ENCODE data around the gene CRLF1.
"Not testable (repeated sequence)": the region's sequence is repeated elsewhere in the genome, so short reads cannot be mapped to it uniquely, and the experiment has no call there.

Gene CRLF1

DNA sequence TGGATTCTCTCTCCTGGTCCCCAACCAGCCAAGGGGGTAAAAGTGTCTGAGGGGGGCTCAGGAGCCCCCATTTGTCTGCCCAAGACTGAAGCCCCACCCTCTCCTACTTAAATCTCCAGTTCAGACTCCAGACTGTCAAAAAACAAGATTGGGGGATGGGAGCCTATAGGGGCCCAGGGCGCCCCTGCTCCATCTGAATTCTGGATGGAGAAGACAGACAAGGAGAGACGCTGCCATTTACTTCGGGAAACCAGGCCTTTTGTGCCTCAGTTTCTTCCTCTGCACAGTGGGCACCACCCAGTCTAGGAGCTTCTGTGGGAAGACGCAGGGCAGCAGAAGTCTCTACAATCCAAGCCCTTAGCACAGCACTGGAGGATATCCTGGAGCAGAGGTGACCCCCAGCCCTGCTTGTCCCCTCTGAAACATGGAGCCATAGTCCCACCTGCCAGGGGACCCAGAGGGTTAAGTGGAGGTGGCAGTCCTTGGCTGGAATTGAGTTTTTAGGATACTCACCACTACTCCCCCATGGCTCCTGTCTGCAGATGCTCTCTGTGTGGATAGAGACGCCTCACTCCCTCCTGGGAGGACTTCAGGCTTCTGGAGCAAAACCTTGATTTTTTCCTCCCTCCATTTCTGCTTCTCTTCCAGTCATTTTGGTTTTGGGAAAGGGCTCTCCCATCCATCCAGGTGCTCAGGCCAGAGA, 1.7 kb upstream of the CRLF1 start:
- DNase-seq: no peak

GRCh38 chr19:18607226-18608101, 865 bp upstream of the CRLF1 start:
- no peak for DNase-seq

GRCh38 chr19:18605546-18606280, 886 bp downstream of the CRLF1 start:
- DNase-seq: no peak

DNA sequence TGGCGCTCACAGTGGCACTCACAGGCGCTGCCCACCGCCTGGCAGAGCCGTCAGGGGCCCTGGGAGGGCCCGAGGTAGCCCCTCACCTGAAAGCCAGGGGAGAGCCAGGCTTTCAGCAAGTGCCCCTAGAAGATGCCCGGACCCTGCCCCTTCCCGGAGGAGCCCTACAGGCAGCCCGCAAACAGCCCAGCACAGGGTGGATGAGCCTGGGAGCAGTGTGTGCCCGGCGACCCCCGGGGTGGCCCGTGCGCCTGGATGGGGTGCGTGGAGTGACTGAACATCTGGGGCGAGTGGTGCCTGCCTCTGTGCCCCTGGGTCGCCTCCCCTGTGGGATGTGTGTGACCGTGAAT, 1.4 kb downstream of the CRLF1 start:
- DNase-seq: no peak

GRCh38 chr19:18604820-18605159, 1.8 kb downstream of the CRLF1 start:
- no peak for DNase-seq

DNA sequence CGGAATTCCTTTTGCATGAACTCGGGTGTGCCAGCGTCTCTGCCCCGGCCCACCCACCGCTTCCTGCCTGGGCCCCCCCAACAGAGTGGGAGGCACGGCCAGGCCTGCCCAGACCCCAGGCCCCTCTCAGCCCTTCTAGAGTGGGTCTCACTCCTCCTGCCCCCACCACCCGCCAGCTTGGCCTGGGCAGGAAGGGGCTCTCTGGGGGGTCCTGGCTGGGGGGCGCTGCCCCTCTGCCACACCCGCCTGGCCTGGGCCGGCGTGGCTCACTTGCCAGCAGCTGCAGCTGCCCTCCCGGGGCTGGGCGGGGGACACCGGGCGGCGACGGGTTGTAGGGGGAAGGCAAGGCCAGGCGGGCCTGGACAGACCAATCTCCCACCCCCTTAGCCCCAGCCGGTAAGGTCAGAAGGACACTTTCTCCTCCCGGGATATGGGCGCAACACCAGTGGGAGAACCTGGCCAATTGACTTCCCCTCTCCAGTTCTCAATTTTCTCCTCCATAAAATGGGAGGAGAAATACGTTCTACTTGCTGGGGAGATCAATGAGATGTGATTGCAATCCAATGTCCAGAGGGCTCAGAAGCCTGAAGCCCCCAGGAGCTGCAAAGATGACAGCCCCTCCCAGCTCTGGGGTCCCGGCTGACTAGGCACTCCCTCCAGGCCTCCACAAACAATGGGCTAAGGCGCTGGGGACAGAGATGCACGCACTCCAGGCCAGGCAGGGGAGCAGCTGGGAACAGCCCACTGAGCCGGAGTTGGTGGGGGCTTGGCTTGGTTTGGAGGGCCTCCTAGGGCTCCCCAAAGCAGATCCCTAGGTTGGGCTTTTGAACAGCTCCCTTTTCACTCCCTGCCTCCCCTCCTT, 2.4 kb downstream of the CRLF1 start:
- no peak for DNase-seq

DNA sequence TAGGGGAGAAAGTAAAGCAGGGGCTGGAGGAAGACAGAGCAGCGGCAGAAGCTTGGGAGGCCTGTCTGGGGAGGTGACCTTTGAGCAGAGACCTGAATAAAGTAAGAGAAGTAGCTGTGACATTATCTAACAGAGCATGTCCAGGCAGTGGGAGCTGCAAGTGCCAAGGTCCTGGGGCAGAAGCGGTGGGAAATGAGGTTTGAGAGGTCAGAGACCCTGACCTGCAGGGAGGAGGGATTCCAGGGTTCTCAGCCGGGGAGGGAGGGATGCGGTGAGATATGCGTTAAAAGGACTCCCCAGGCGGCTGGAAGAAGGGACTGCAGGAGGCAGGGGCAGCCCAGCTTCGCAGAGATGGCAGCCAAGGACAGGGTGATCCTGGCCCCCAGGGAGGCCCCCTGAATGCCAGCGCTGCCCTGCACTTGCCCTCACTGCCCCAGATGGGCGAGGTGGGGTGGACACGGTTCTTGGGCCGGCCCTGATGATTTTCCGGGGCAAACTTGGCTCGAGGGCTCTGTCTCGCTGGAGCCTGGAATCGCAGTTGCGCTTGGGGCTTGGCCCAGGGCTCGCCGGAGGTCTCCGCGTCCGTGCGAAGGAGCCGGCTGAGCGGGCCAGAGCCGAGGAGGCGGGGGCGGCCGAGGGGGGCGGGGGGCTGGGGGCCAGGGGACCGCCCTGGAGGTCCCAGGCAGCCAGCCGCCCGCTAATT, 3.2 kb downstream of the CRLF1 start:
- no peak for DNase-seq

GRCh38 chr19:18601875-18602274, 4.7 kb downstream of the CRLF1 start:
- no peak for DNase-seq

- DNase-seq: not testable (repeated sequence)
Observed at GRCh38 chr19:18600692-18601397, 5.8 kb downstream of the CRLF1 start.

DNA sequence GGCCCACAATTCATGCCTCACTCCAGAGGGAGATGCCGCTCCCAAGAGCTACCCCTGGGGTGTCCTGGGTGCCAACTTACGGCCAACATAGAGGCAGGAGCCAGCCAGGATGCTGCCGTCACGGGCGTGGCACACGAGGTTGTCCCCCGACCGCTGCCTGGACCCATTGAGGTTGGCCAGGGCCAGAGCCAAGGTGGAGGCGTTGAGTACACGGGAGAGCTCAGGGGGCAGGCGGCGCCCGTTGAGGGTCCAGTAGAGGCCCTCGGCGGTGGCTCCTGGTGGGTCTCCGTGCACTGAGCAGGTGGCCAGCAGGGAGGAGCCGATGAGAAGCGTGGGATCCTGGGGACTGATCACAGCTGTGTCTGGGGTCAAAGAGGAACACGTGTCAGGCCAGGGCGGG, 7.1 kb downstream of the CRLF1 start:
- DNase-seq: no peak

DNA sequence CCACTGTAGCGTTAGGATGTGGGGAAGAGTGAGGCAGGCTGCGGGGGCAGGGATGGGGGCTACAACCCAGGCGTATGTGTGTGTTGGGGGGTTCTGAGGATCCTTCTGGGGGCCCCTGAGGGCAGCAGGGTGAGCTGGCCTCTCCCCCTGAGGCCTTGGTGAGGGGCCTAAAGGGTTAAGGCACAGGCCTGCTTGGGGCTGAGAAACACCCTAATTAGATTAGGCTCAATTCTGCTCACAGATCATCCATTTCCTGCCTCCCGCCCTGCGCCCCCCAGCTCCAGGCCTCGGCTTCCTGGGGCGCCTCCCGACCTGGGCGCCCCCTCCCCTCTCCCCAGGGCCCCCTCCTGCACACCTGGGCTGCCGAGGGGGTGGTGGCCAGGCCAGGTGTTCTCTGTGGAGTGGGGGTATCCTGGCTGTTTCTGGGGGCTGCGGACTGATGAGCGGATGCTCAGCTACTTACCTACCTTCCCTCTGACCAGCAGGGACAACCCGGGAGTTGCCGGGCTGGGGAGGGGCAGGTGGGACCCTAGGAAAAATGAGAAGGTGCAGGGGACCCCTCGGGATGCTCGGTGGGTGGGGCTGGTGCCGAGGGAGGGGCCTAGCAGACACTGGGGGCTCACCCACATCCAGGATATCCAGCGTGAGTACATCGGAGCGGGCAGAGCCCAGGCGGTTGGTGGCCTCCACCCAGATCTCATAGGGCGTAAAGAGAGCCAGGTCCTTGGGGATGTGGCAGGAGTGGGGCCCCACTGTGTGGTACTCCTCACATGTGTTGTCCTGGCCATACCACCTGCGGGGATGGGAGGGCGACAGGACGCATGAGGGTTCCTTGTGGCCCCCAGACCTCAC, 8.6 kb downstream of the CRLF1 start:
- no peak for DNase-seq

DNA sequence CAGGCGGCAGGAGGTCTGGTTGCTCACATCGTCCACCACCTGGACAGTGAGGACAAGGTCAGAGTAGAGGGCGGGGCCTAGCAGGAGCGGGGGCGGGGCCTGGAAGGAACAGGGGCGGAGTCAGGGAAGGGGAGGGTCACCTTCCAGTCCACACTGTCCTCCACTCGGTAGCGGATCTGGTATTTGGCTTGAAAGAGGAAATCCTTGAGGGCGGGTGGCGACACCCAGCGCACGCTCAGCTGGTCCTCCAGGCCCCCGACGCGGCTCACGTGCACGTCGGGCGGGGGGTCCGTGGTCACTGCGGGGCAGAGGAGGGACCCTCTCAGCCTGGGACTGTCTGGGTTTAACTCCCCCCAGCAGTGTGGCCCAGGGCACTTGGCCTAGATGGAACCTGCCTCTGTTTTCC, 9.8 kb downstream of the CRLF1 start:
- DNase-seq: no peak

- DNase-seq: no peak
Observed at GRCh38 chr19:18595475-18595874, 11.1 kb downstream of the CRLF1 start.

- no peak for DNase-seq
Observed at GRCh38 chr19:18594824-18595373, 11.7 kb downstream of the CRLF1 start.

DNA sequence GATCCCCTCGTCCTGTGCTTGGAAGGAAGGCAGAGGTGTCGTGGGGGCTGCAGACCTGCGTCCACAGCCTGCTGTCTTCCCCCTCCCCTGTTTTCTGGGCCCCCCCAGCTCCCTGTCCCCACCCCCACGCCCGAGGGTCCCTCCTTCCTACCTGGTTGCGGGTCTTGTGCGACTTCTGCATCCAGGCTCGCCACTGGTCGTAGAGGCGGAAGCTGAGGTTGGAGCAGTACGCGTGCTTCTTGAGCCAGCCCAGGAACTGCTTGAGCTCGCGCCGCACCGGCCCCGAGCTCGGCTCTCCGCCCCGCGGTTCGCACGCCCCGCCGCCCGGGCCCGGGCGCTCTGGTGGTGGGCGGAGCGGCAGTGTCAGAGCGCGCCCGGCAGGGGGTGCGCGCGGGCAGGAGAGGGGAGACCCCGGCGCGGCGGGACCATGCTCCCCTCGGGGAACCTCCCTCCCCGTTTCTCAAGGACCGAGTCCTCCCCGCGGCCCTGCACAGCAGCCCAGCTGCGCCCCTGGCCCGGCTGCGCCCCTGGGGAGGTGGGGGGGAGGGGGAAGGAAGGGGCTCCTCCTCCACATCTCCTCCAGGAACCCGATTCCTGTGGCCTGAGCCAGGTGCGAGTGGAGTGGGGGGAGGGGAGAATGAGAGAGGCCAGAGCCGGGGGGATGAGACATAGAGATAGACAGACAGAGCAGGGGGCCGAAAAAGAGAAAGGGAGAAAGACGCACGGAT, 12.3 kb downstream of the CRLF1 start:
- DNase-seq: no peak

DNA sequence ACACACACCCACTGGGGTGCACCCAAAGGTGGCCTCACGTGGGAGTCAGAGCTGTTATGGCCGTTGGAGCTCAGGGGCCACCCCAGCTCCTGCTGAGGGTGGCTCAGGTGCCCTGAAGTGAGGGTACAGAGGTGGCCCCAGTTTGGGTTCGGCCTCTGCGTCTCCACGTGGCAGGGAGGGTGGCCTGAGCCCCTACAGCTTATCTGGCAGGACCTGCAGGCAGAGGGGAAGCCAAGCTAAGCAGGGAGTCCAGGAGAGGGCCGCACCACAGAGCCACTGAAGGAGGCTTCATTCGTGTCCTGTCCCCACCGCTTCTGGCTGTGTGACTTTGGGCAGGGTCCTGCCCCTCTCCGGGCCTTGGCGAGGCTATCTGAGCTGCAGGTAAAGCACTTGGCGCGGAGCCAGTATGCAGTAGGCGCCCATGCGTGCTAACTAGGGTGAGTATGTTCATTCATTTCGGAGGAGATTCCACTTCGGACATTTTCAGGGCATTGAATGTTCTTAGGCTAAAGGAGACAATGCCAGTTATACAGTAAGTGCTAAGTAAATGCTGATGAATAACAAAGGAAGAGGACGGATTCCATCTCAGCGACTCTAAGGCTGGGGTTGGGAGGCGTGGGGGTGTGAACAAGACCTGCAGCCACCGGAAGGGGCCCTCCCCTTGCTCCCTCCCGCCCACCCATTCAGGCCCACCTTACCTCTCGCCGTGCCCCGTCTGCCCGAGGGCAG, 13.1 kb downstream of the CRLF1 start:
- DNase-seq: no peak

DNA sequence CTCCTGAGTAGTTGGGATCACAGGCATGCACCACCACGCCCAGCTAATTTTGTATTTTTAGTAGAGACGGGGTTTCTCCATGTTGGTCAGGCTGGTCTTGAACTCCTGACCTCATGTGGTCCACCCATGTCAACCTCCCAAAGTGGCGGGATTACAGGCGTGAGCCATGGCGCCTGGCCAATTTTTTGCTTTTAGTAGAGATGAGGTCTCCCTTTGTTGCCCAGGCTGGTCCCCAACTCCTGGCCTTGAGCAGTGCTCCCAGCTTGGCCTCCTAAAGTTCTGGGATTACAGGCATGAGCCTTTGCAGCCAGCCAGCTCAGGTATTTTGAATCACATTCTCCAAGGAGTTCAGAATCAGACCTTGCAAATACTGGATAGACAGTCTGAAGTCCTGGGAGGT, 13.9 kb downstream of the CRLF1 start:
- not testable (repeated sequence) for DNase-seq

DNA sequence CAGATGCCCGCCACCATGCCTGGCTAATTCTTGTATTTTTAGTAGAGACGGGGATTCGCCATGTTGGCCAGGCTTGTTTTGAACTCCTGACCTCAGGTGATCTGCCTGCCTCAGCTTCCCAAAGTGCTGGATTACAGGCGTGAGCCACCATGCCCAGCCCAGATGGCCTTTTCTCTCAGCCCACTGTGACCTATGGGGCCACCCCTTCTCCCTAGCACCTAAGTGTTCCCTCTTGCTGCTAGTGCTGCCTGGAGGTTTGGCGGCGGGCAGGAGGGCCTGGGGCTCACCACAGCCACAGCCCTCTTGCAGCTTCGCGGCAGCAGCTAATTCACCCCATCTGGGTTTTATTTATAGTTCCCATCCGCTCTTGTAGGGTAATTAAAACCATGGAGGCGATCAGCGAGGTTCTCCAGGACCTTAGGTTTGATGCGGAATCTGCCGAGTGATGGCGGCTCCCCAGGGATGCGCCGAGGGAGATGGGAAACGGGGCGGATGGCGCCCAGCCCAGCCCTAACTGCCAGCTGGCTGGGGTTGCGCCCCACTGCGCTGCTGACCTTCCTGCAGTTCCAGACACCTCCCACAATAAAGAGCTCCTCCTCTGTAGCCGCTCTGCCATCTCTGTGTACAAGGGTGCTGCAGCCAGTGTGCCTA, 14.7 kb downstream of the CRLF1 start:
- no peak for DNase-seq
